Right lobe of liver (tissue), 4 donors: ENCODE measurements around the gene LPAR1.

Source experiments
- CTCF ChIP-seq, 4 donors: fragments of 200-600 bp in 3 of 4; fragments of 450-650 bp in 1 of 4; IDR thresholded peaks; one replicate each; pipeline versions ENCODE4 v1.5.1 to v1.8.0; 2016 to 2022; ENCODE audit warnings: antibody characterized with exemption in 4 of 4, mild to moderate bottlenecking in 2 of 4
- POLR2A ChIP-seq: fragments of 450-650 bp; IDR thresholded peaks from one replicate; pipeline ENCODE4 v1.6.1; 2017; ENCODE audit warnings: antibody characterized with exemption, mild to moderate bottlenecking
- donor health status: DM: no; HTN: no; CAD: no.
- donor health status: DM: no; HTN: no; CAD: no.
- donor health status: DM: no; HTN: yes; CAD: no.

- TF ChIP-seq CTCF (IDR thresholded peaks at IDR 0.05) (no peak), POLR2A (no peak)
These were observed 118.7 kb downstream of the LPAR1 start for GRCh38 chr9:110919609-110920008.
